Activated naive CD8-positive, alpha-beta T cell (primary cell): ENCODE data around the gene TRAF3.

Source experiments
- H3K27ac Mint-ChIP-seq: one replicate; pipeline ENCODE4 v1.8.0; 2021; ENCODE audit warnings: mixed read lengths
- H3K27me3 Mint-ChIP-seq: one replicate; pipeline ENCODE4 v1.8.0; 2021; ENCODE audit warnings: mixed read lengths
- H3K36me3 Mint-ChIP-seq: one replicate; pipeline ENCODE4 v1.8.0; 2021; ENCODE audit warnings: mixed read lengths
- H3K4me1 Mint-ChIP-seq: one replicate; pipeline ENCODE4 v1.8.0; 2021; ENCODE audit warnings: low read depth, mixed read lengths
- H3K4me3 Mint-ChIP-seq: one replicate; pipeline ENCODE4 v1.8.0; 2021; ENCODE audit warnings: mild to moderate bottlenecking, mixed read lengths
- H3K9me3 Mint-ChIP-seq: one replicate; pipeline ENCODE4 v1.8.0; 2021; ENCODE audit warnings: low read depth, mixed read lengths

TRAF3 gene

GRCh38 chr14:102930753-102931579, 153.7 kb downstream of the TRAF3 start:
- H3K4me3 Mint-ChIP-seq, result no peak overlapping the region
- no peaks in the 10 kb centered on the region for H3K36me3 Mint-ChIP-seq
- H3K27me3 Mint-ChIP-seq, result peaks cover 4% of the 10 kb centered on the region
- no peak overlapping the region for H3K27ac Mint-ChIP-seq
- peaks cover 2% of the 10 kb centered on the region for H3K4me1 Mint-ChIP-seq
- H3K9me3 Mint-ChIP-seq, result no peaks in the 10 kb centered on the region

DNA sequence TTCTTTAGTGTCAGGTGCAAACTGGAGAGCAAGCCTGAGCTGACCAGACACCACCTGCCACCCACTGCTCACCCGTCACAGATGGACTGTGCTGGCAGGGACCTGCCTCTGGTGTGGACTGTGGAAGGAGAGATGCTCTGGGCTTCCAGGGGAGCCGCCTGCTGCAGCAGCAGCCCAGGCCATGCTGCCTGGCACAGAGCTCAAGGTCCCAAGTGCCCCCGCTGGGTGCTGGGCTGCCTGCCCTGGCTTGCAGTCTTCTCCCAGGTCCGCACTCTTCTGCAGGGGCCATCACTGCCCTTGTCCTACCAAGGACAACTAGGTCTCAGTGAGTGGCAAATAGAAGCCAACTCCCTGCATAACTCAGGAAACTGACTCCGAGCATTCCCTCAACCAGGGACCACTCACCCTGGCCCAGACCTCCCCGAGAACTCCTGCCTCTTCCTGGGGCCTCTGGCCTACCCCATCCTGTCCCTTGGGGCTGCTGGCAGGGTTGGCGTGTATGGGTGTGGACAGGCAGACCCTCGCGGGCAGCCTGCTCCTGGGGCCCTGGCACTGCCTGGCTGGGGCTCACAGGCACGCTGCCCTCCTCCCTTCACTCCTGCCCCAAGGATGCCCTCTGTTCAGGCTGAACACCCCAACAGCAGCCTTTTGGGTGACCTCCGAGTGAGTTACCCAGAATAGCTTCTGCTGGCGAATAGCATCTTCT, 154.5 kb downstream of the TRAF3 start:
- Mint-ChIP-seq H3K9me3 (no peaks in the 10 kb centered on the region), H3K4me1 (no peaks in the 10 kb centered on the region), H3K4me3 (no peak overlapping the region), H3K27me3 (no peaks in the 10 kb centered on the region), H3K27ac (no peak overlapping the region), H3K36me3 (no peaks in the 10 kb centered on the region)

DNA sequence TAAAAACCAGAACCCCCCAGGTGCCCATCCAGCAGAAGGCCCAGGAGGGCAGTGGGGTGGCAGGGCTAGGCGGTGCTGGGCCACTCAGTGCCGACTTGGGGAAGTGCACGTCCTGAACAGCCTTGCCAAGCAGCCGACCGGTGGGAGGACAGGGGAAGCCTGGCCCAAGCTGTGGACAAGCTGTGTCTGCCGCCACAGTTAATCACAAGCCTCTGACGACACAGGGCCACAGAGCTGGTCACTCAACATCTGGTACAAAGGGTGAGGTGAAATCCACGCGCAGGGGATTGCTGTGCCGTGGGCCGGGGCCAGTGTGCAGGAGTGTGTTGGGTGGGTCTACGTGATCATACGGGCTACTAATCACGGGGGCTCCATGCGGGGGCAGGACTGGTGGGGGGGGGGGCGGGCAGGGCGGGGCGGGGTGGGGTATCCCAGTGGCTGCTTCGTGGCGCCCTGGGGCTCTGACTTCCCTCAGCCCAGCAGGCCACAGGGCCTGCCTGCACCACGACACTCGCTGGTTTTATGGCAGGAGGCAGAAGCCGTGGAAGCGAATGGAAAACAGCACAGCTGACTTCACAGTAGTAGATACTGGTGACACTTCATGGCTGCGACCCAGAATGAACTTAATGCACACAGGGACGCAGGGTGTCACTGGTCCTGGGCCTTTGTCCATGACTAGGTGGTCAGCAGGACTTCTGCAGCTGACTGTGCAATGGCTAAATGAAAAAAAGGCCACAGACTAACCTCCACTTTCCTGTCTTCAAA, 155.4 kb downstream of the TRAF3 start:
- Mint-ChIP-seq H3K36me3 (no peaks in the 10 kb centered on the region), H3K4me3 (no peak overlapping the region), H3K27ac (no peak overlapping the region), H3K9me3 (no peaks in the 10 kb centered on the region), H3K27me3 (no peaks in the 10 kb centered on the region), H3K4me1 (no peaks in the 10 kb centered on the region)

DNA sequence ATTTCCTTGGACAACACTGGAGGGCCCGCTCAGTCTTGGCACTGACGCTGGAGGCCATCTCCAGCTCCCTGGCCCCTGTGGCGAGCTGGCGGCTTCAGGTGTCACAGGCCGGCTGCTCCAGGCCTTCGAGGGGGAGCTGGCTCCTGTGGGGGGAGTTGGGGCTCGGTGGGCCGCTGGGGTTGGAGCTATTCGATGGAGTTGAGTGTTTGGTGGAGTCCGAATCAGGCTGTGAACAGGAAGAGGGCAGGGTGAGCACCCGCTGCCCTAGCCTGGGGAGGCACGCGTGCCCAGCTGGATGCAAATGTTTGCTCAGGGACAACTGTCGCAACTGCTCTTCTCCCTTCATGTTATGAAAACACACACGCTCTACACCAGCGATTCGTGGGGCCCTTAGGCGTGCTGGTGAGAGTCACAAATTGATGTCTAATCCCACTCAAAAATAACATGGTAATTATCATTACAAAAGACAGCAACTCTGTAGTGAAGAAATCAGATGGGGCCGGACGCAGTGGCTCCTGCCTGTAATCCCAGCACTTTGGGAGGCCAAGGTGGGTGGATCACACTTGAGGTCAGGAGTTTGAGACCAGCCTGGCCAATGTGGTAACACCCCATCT, 156.5 kb downstream of the TRAF3 start:
- no peaks in the 10 kb centered on the region for H3K9me3 Mint-ChIP-seq
- no peaks in the 10 kb centered on the region for H3K27me3 Mint-ChIP-seq
- no peaks in the 10 kb centered on the region for H3K36me3 Mint-ChIP-seq
- no peak overlapping the region for H3K27ac Mint-ChIP-seq
- no peak overlapping the region for H3K4me3 Mint-ChIP-seq
- H3K4me1 Mint-ChIP-seq, result no peaks in the 10 kb centered on the region

- Mint-ChIP-seq H3K36me3 (no peaks in the 10 kb centered on the region), H3K27ac (no peak overlapping the region), H3K4me1 (no peaks in the 10 kb centered on the region), H3K27me3 (no peaks in the 10 kb centered on the region), H3K4me3 (no peak overlapping the region), H3K9me3 (no peaks in the 10 kb centered on the region)
These were observed 158.5 kb downstream of the TRAF3 start for GRCh38 chr14:102935756-102936155.

DNA sequence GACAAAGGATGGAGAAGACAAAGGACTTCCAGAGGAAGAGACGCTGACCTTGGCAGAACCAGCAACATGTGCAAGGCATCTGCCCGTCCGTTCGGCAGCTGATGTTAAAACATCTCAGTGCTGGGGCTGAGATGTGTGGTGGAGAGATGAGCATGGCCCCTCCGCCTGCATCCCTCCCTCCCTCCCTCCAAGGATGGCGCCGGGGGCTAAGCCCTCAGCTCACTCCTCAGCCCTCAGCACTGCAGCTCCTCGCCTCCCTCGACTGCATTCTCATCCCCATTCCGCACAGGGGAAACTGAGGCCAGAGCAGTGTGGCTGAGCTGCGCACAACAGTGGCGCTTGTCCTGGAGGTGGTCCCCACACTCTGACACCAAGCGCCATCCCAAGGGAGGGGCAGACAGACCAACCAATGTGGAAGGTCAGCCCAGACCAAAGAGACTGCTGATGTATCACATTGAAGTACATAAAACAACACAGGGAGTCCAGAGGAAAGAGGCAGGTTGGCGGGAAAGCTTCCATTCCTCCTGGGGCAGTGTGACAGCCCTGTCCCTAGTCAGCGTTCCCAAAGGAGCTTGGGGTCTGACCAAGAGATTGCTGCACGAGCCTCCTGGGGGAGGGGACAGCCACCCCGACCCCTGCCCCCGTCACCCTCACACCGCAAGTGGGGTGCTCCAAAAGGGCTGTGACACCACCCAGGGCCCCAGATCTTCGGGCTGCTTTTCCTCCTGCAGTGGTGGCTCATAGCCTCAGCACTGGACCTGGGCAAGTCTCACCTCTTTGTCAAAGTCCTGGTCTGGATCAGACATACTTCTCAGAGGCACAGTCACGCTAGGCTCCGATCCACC, 160.3 kb downstream of the TRAF3 start:
- Mint-ChIP-seq H3K36me3 (no peaks in the 10 kb centered on the region), H3K4me1 (no peaks in the 10 kb centered on the region), H3K27me3 (no peaks in the 10 kb centered on the region), H3K9me3 (no peaks in the 10 kb centered on the region), H3K27ac (no peak overlapping the region), H3K4me3 (no peak overlapping the region)

- Mint-ChIP-seq H3K4me1 (no peaks in the 10 kb centered on the region), H3K27me3 (no peaks in the 10 kb centered on the region), H3K27ac (no peak overlapping the region), H3K4me3 (no peak overlapping the region), H3K36me3 (peaks cover under 1% of the 10 kb centered on the region), H3K9me3 (no peaks in the 10 kb centered on the region)
These were observed 160.9 kb downstream of the TRAF3 start for GRCh38 chr14:102938191-102938590.

GRCh38 chr14:102939329-102939728, 162.1 kb downstream of the TRAF3 start:
- Mint-ChIP-seq H3K9me3 (no peaks in the 10 kb centered on the region), H3K36me3 (peaks cover 3% of the 10 kb centered on the region), H3K4me3 (no peak overlapping the region), H3K4me1 (no peaks in the 10 kb centered on the region), H3K27me3 (no peaks in the 10 kb centered on the region), H3K27ac (no peak overlapping the region)

GRCh38 chr14:102939820-102940561, 162.7 kb downstream of the TRAF3 start:
- H3K9me3 Mint-ChIP-seq, result no peaks in the 10 kb centered on the region
- no peak overlapping the region for H3K4me3 Mint-ChIP-seq
- no peak overlapping the region for H3K27ac Mint-ChIP-seq
- H3K36me3 Mint-ChIP-seq, result peaks cover 3% of the 10 kb centered on the region
- H3K4me1 Mint-ChIP-seq, result no peaks in the 10 kb centered on the region
- no peaks in the 10 kb centered on the region for H3K27me3 Mint-ChIP-seq

DNA sequence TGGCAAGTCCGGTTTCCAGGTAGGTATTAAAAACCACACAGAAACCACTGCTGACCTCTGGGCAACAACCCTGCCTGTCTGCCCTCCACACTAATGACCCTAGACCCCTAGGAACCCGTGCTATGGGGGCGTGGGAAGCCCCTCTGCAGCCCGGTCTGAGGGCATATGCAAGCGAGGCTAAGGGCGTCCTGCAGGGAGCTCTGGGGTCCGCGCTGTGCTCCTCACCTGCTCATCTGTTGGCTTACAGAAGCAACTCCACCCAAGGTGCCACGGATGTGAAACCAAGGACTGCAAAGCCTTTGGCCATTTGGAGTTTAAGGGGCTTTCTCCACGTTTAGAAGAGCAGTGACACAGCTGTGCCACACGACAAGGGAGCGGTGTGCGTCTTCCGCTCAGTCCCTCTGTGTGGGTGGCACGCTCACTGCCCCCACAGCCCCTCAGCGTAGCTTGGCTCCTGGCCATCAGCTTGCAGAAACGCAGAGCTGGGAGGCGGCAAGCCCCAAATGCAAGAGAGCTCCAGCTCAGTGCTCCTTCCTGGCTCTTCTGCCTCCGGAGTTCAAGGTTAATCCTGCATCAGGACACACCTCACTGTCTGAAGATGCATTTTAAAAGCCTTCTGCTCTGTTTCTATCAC, 163.6 kb downstream of the TRAF3 start:
- peaks cover 3% of the 10 kb centered on the region for H3K36me3 Mint-ChIP-seq
- H3K4me3 Mint-ChIP-seq, result no peak overlapping the region

GRCh38 chr14:102941419-102942011, 164.3 kb downstream of the TRAF3 start:
- Mint-ChIP-seq H3K4me3 (no peak overlapping the region), H3K9me3 (no peaks in the 10 kb centered on the region)

More for the DNA sequence above, 163.6 kb downstream of the TRAF3 start:
- H3K27ac Mint-ChIP-seq, result no peak overlapping the region
- H3K9me3 Mint-ChIP-seq, result no peaks in the 10 kb centered on the region
- H3K4me1 Mint-ChIP-seq, result no peaks in the 10 kb centered on the region
- H3K27me3 Mint-ChIP-seq, result no peaks in the 10 kb centered on the region

GRCh38 chr14:102942069-102942468, 164.8 kb downstream of the TRAF3 start:
- Mint-ChIP-seq H3K9me3 (no peaks in the 10 kb centered on the region), H3K4me3 (no peak overlapping the region)

More at GRCh38 chr14:102941419-102942011, 164.3 kb downstream of the TRAF3 start:
- Mint-ChIP-seq H3K27ac (no peak overlapping the region), H3K4me1 (peaks cover 2% of the 10 kb centered on the region), H3K27me3 (no peaks in the 10 kb centered on the region), H3K36me3 (peaks cover 3% of the 10 kb centered on the region)

GRCh38 chr14:102943454-102943853, 166.2 kb downstream of the TRAF3 start:
- H3K4me1 Mint-ChIP-seq, result peaks cover 12% of the 10 kb centered on the region
- H3K36me3 Mint-ChIP-seq, result peaks cover 7% of the 10 kb centered on the region
- H3K4me3 Mint-ChIP-seq, result no peak overlapping the region
- no peaks in the 10 kb centered on the region for H3K27me3 Mint-ChIP-seq
- H3K9me3 Mint-ChIP-seq, result no peaks in the 10 kb centered on the region
- H3K27ac Mint-ChIP-seq, result no peak overlapping the region

More at GRCh38 chr14:102942069-102942468, 164.8 kb downstream of the TRAF3 start:
- Mint-ChIP-seq H3K27ac (no peak overlapping the region), H3K4me1 (peaks cover 6% of the 10 kb centered on the region), H3K36me3 (peaks cover 5% of the 10 kb centered on the region), H3K27me3 (no peaks in the 10 kb centered on the region)
